Kidney epithelial cell (primary cell): ENCODE data around the gene RPUSD4. TPM values are rescaled to one million over a fixed set of nuclear protein-coding genes. Genes with fewer than 3 reads are reported as not detected.

Experiments
- DNase-seq: peaks from one replicate; pipeline ENCODE4 v3.0.0-alpha.2; 2010; ENCODE audit warnings: low read depth
- H3K27me3 ChIP-seq: 2 replicates; pipeline ENCODE4 v1.6.0; 2011; ENCODE audit warnings: low read length; ENCODE audit not compliant: control insufficient read depth, insufficient read depth
- H3K36me3 ChIP-seq: 2 replicates; pipeline ENCODE4 v1.5.1; 2011; ENCODE audit warnings: low read length; ENCODE audit not compliant: control insufficient read depth, insufficient read depth
- H3K4me3 ChIP-seq: 2 replicates; pipeline ENCODE4 v1.5.1; 2011; ENCODE audit warnings: low read depth, mild to moderate bottlenecking, control low read depth, low read length
- CTCF ChIP-seq: IDR thresholded peaks from 2 replicates; pipeline ENCODE4 v1.5.1; 2011; ENCODE audit warnings: mild to moderate bottlenecking, moderate library complexity, low read length, control low read depth, inconsistent platforms; ENCODE audit not compliant: insufficient read depth, poor library complexity, severe bottlenecking
- total RNA-seq: library from RNA; depleted of rRNA; stranded (reverse); fragments of >200 nt; gene quantifications from 2 replicates; pipeline ENCODE4 v1.2.3, GENCODE V29; 2015

RPUSD4 gene
- total RNA-seq, 1 donor from 2014 or later = 25.5 TPM

- H3K36me3 ChIP-seq = no peaks in the 10 kb centered on the region
- no peak for TF ChIP-seq CTCF
- no peak for DNase-seq
Observed at GRCh38 chr11:126153006-126153405, 58.4 kb downstream of the RPUSD4 start.

GRCh38 chr11:126152586-126152985 lies 58.9 kb downstream of the RPUSD4 start:
- Histone ChIP-seq H3K36me3 (no peaks in the 10 kb centered on the region), H3K27me3 (no peaks in the 10 kb centered on the region), H3K4me3 (no peak overlapping the region)
- no peak for DNase-seq
- no peak for TF ChIP-seq CTCF

More at GRCh38 chr11:126153006-126153405, 58.4 kb downstream of the RPUSD4 start:
- Histone ChIP-seq H3K4me3 (no peak overlapping the region), H3K27me3 (no peaks in the 10 kb centered on the region)

GRCh38 chr11:126152152-126152551 lies 59.3 kb downstream of the RPUSD4 start:
- no peak for DNase-seq
- H3K4me3 ChIP-seq = no peak overlapping the region
- H3K27me3 ChIP-seq = no peaks in the 10 kb centered on the region
- H3K36me3 ChIP-seq = no peaks in the 10 kb centered on the region
- TF ChIP-seq CTCF = no peak

Other genes starting within 250 kb of the RPUSD4 start
- gene CDON, start 148.8 kb downstream of the RPUSD4 start, total RNA-seq = 8.1 and 10.4 TPM in 2 replicates
- 35.3 and 36.0 TPM in 2 replicates for gene FAM118B, start 132 bp upstream of the RPUSD4 start, total RNA-seq
- gene SRPRA, start 57.2 kb upstream of the RPUSD4 start, total RNA-seq = 86.2 and 101 TPM in 2 replicates
- 26.3 and 27.4 TPM in 2 replicates for gene FOXRED1, start 57.5 kb upstream of the RPUSD4 start, total RNA-seq
- 7.1 and 11.7 TPM in 2 replicates for gene TIRAP, start 71.4 kb upstream of the RPUSD4 start, total RNA-seq
- gene DCPS, start 92.4 kb upstream of the RPUSD4 start, total RNA-seq = 15.0 and 15.8 TPM in 2 replicates
- gene ST3GAL4, start 144.0 kb upstream of the RPUSD4 start, total RNA-seq = 12.7 and 15.7 TPM in 2 replicates